Measurements from ENCODE around the gene PRKD1. TPM values are rescaled to one million over a fixed set of nuclear protein-coding genes. Genes with fewer than 3 reads are reported as not detected.
A peak's percentile ranks its signal among the peaks of the same experiment; 100 is the strongest.
"Not testable (repeated sequence)": the region's sequence is repeated elsewhere in the genome, so short reads cannot be mapped to it uniquely, and the experiment has no call there.

The PRKD1 gene
- total RNA-seq, 1 donor from 2014 or later = 3.2 TPM

- intact Hi-C loops (cut with DNase I) = no loop called here
- DNase-seq (ENCODE audit: missing footprints) = no peak
- ATAC-seq = no peak
These were observed 117.0 kb downstream of the PRKD1 start for GRCh38 chr14:29810682-29811081.

GRCh38 chr14:29810064-29810463 is 117.6 kb downstream of the PRKD1 start:
- DNase-seq (ENCODE audit: missing footprints) = no peak
- no peak for ATAC-seq
- intact Hi-C loops (cut with DNase I) = no loop called here

- no peak for ATAC-seq
- intact Hi-C loops (cut with DNase I) = no loop called here
- DNase-seq (ENCODE audit: missing footprints) = no peak
These were observed 121.5 kb downstream of the PRKD1 start for GRCh38 chr14:29806124-29806517.

GRCh38 chr14:29805415-29806123 is 122.1 kb downstream of the PRKD1 start:
- ATAC-seq (peak; percentile 89), DNase-seq (ENCODE audit: missing footprints) (peak; percentile 73)
- intact Hi-C loops (cut with DNase I) = no loop called here

GRCh38 chr14:29804481-29805266 is 123.0 kb downstream of the PRKD1 start:
- ATAC-seq (no peak), DNase-seq (ENCODE audit: missing footprints) (no peak)
- intact Hi-C loops (cut with DNase I) = no loop called here

- intact Hi-C loops (cut with DNase I) = no loop called here
- DNase-seq (ENCODE audit: missing footprints) = no peak
These were observed 124.6 kb downstream of the PRKD1 start for GRCh38 chr14:29803045-29803444.

GRCh38 chr14:29802211-29802610 is 125.4 kb downstream of the PRKD1 start:
- intact Hi-C loops (cut with DNase I) = no loop called here
- DNase-seq (ENCODE audit: missing footprints) = no peak
- no peak for ATAC-seq

More at GRCh38 chr14:29803045-29803444, 124.6 kb downstream of the PRKD1 start:
- no peak for ATAC-seq

GRCh38 chr14:29800961-29801360 is 126.7 kb downstream of the PRKD1 start:
- DNase-seq (ENCODE audit: missing footprints) (no peak), ATAC-seq (no peak)
- intact Hi-C loops (cut with DNase I) = no loop called here

- no peak for DNase-seq (ENCODE audit: missing footprints)
- intact Hi-C loops (cut with DNase I) = no loop called here
- no peak for ATAC-seq
These were observed 128.1 kb downstream of the PRKD1 start for GRCh38 chr14:29799464-29800095.

GRCh38 chr14:29798811-29799210 is 128.8 kb downstream of the PRKD1 start:
- DNase-seq (ENCODE audit: missing footprints) (no peak), ATAC-seq (no peak)
- intact Hi-C loops (cut with DNase I) = no loop called here

- ATAC-seq (no peak), DNase-seq (ENCODE audit: missing footprints) (no peak)
- intact Hi-C loops (cut with DNase I) = no loop called here
These were observed 129.5 kb downstream of the PRKD1 start for GRCh38 chr14:29798108-29798663.

- ATAC-seq (no peak), DNase-seq (ENCODE audit: missing footprints) (no peak)
- intact Hi-C loops (cut with DNase I) = no loop called here
These were observed 130.8 kb downstream of the PRKD1 start for GRCh38 chr14:29796853-29797252.

- ATAC-seq (no peak), DNase-seq (ENCODE audit: missing footprints) (no peak)
- intact Hi-C loops (cut with DNase I) = no loop called here
These were observed 138.2 kb downstream of the PRKD1 start for GRCh38 chr14:29789475-29789874.

- ATAC-seq (no peak), DNase-seq (ENCODE audit: missing footprints) (no peak)
- intact Hi-C loops (cut with DNase I) = no loop called here
These were observed 139.6 kb downstream of the PRKD1 start for GRCh38 chr14:29788093-29788492.

- no peak for DNase-seq (ENCODE audit: missing footprints)
- intact Hi-C loops (cut with DNase I) = no loop called here
These were observed 144.1 kb downstream of the PRKD1 start for GRCh38 chr14:29783556-29783955.

GRCh38 chr14:29782041-29782440 is 145.6 kb downstream of the PRKD1 start:
- intact Hi-C loops (cut with DNase I) = no loop called here
- ATAC-seq = no peak
- DNase-seq (ENCODE audit: missing footprints) = no peak

More at GRCh38 chr14:29783556-29783955, 144.1 kb downstream of the PRKD1 start:
- no peak for ATAC-seq

GRCh38 chr14:29777142-29777541 is 150.5 kb downstream of the PRKD1 start:
- intact Hi-C loops (cut with DNase I); ATAC-seq: not testable (repeated sequence)

GRCh38 chr14:29773990-29774389 is 153.7 kb downstream of the PRKD1 start:
- ATAC-seq = no peak
- DNase-seq (ENCODE audit: missing footprints) = no peak
- intact Hi-C loops (cut with DNase I) = no loop called here

More at GRCh38 chr14:29777142-29777541, 150.5 kb downstream of the PRKD1 start:
- not testable (repeated sequence) for DNase-seq (ENCODE audit: missing footprints)

- DNase-seq (ENCODE audit: missing footprints) = no peak
- ATAC-seq = no peak
- intact Hi-C loops (cut with DNase I) = no loop called here
These were observed 164.2 kb downstream of the PRKD1 start for GRCh38 chr14:29763342-29763858.
